Activated CD8-positive, alpha-beta T cell treated with anti-CD3 and anti-CD28 coated beads for 36 hours (primary cell): ENCODE data around the gene MAP3K21. TPM values are rescaled to one million over a fixed set of nuclear protein-coding genes. Genes with fewer than 3 reads are reported as not detected.

Source experiments
- ATAC-seq: fragments of 200-7000 bp; cut with Tn5 transposase; one replicate; pipeline ENCODE4 v1.10.0; 2021; ENCODE audit warnings: mild to moderate bottlenecking, moderate library complexity
- CTCF ChIA-PET: fragments of 350-600 bp; sonication (Branson Sonifier 250); formaldehyde crosslinking; loops from one replicate; lab custom pipeline; 2021; ENCODE audit warnings: antibody characterized with exemption; lab: Charles Lee
- POLR2A ChIA-PET: fragments of 350-600 bp; sonication (Branson Sonifier 250); formaldehyde crosslinking; loops from one replicate; lab custom pipeline; 2021; ENCODE audit warnings: antibody characterized with exemption; lab: Charles Lee
- DNase-seq: peaks from one replicate; pipeline ENCODE4 v3.0.0-alpha.2; 2020
- H3K27ac Mint-ChIP-seq: one replicate; pipeline ENCODE4 v1.8.0; 2021; ENCODE audit warnings: mild to moderate bottlenecking, mixed read lengths
- H3K27me3 Mint-ChIP-seq: one replicate; pipeline ENCODE4 v1.8.0; 2021; ENCODE audit warnings: mixed read lengths
- H3K36me3 Mint-ChIP-seq: one replicate; pipeline ENCODE4 v1.8.0; 2021; ENCODE audit warnings: low read depth, mixed read lengths
- H3K4me1 Mint-ChIP-seq: one replicate; pipeline ENCODE4 v1.8.0; 2021; ENCODE audit warnings: low read depth, mixed read lengths
- H3K4me3 Mint-ChIP-seq: one replicate; pipeline ENCODE4 v1.8.0; 2021; ENCODE audit warnings: mild to moderate bottlenecking, moderate library complexity, mixed read lengths
- H3K9me3 Mint-ChIP-seq: one replicate; pipeline ENCODE4 v1.8.0; 2021; ENCODE audit warnings: mixed read lengths
- CTCF ChIP-seq: fragments of 200-600 bp; IDR thresholded peaks from one replicate; pipeline ENCODE4 v1.8.0; 2022; ENCODE audit warnings: antibody characterized with exemption, mild to moderate bottlenecking
- intact Hi-C: fragments of 100-400 bp; cut with micrococcal nuclease; formaldehyde crosslinking; loops from one replicate; pipeline ENCODE4 v1.10.0; 2022
- total RNA-seq, 2 experiments: library from RNA; stranded (reverse); gene quantifications; one replicate each; pipeline ENCODE4 v1.2.3, GENCODE V29; 2021

The MAP3K21 gene
- total RNA-seq, 2 experiments from 2014 or later = 2.7 to 3.2 TPM

GRCh38 chr1:233336554-233337456 lies 9.3 kb downstream of the MAP3K21 start:
- DNase-seq (no peak), ATAC-seq (no peak)
- ChIA-PET CTCF (no interaction called here), POLR2A (no interaction called here)
- Mint-ChIP-seq H3K27ac (no peak overlapping the region), H3K36me3 (no peaks in the 10 kb centered on the region), H3K27me3 (peaks cover 37% of the 10 kb centered on the region), H3K4me1 (no peaks in the 10 kb centered on the region), H3K9me3 (no peaks in the 10 kb centered on the region), H3K4me3 (no peak overlapping the region)
- intact Hi-C loops = no loop called here
- TF ChIP-seq CTCF = no peak

- CTCF ChIA-PET = no interaction called here
- POLR2A ChIA-PET = no interaction called here
- DNase-seq (no peak), ATAC-seq (no peak)
- intact Hi-C loops = no loop called here
- Mint-ChIP-seq H3K4me3 (no peak overlapping the region), H3K36me3 (no peaks in the 10 kb centered on the region), H3K4me1 (no peaks in the 10 kb centered on the region), H3K27me3 (peaks cover 35% of the 10 kb centered on the region), H3K27ac (no peak overlapping the region), H3K9me3 (no peaks in the 10 kb centered on the region)
- no peak for TF ChIP-seq CTCF
Observed at GRCh38 chr1:233337505-233337904, 10.0 kb downstream of the MAP3K21 start.

GRCh38 chr1:233338102-233338501 lies 10.6 kb downstream of the MAP3K21 start:
- ChIA-PET CTCF (no interaction called here), POLR2A (no interaction called here)
- no peak for DNase-seq
- Mint-ChIP-seq H3K27me3 (peaks cover 35% of the 10 kb centered on the region), H3K27ac (no peak overlapping the region), H3K4me1 (no peaks in the 10 kb centered on the region), H3K9me3 (no peaks in the 10 kb centered on the region), H3K36me3 (no peaks in the 10 kb centered on the region), H3K4me3 (no peak overlapping the region)
- no peak for ATAC-seq
- TF ChIP-seq CTCF = no peak
- intact Hi-C loops = no loop called here

GRCh38 chr1:233340031-233340555 lies 12.6 kb downstream of the MAP3K21 start:
- Mint-ChIP-seq H3K27ac (no peak overlapping the region), H3K9me3 (peaks cover 2% of the 10 kb centered on the region), H3K4me1 (no peaks in the 10 kb centered on the region), H3K36me3 (peaks cover 1% of the 10 kb centered on the region), H3K4me3 (no peak overlapping the region), H3K27me3 (peaks cover 37% of the 10 kb centered on the region)
- POLR2A ChIA-PET = no interaction called here
- no peak for TF ChIP-seq CTCF
- intact Hi-C loops = no loop called here
- no peak for DNase-seq
- ATAC-seq = no peak
- CTCF ChIA-PET = interaction anchor here (0.7 kb wide), 1 partner anchor 25 kb away, joined by 3 read pairs; no protein-coding TSS in a partner anchor

- no peak overlapping the region for H3K4me3 Mint-ChIP-seq
- CTCF ChIA-PET = no interaction called here
- intact Hi-C loops = no loop called here
- peaks cover 2% of the 10 kb centered on the region for H3K9me3 Mint-ChIP-seq
- no peak for TF ChIP-seq CTCF
- POLR2A ChIA-PET = no interaction called here
- no peak for ATAC-seq
- H3K27me3 Mint-ChIP-seq = peaks cover 35% of the 10 kb centered on the region
- no peak overlapping the region for H3K27ac Mint-ChIP-seq
- no peak for DNase-seq
- no peaks in the 10 kb centered on the region for H3K4me1 Mint-ChIP-seq
- H3K36me3 Mint-ChIP-seq = peaks cover 1% of the 10 kb centered on the region
Observed at GRCh38 chr1:233340966-233341516, 13.5 kb downstream of the MAP3K21 start.
